GM23338 (cell line): Measurements from ENCODE around the gene DCAF7. TPM values are rescaled to one million over a fixed set of nuclear protein-coding genes. Genes with fewer than 3 reads are reported as not detected.

Experiments
- ATAC-seq: fragments of 200-7000 bp; cut with Tn5 transposase; 3 replicates; pipeline ENCODE4 v1.9.1; 2020
- DNase-seq: peaks from one replicate; pipeline ENCODE4 v3.0.0-alpha.2; 2015; ENCODE audit warnings: low spot score
- H2AFZ ChIP-seq: fragments of 200-600 bp; sonication (generic); 2 replicates; pipeline ENCODE4 v1.8.0; 2016; ENCODE audit warnings: antibody characterized with exemption, mild to moderate bottlenecking, moderate library complexity
- H3F3A ChIP-seq: fragments of 200-600 bp; sonication (generic); replicated peaks from 2 replicates; pipeline ENCODE4 v1.8.0; 2017; ENCODE audit warnings: antibody characterized with exemption, mixed run types, low read depth
- H3K27ac ChIP-seq: fragments of 200-600 bp; sonication (generic); 2 replicates; pipeline ENCODE4 v1.6.1; 2016; ENCODE audit warnings: low read depth
- H3K27me3 ChIP-seq: fragments of 200-600 bp; sonication (generic); 2 replicates; pipeline ENCODE4 v1.8.0; 2016; ENCODE audit warnings: mild to moderate bottlenecking, mixed run types, moderate library complexity; ENCODE audit not compliant: insufficient read depth
- H3K36me3 ChIP-seq: fragments of 200-600 bp; sonication (generic); 2 replicates; pipeline ENCODE4 v1.8.0; 2016; ENCODE audit warnings: mild to moderate bottlenecking; ENCODE audit not compliant: insufficient read depth
- H3K4me1 ChIP-seq: fragments of 200-600 bp; sonication (generic); 2 replicates; pipeline ENCODE4 v1.8.0; 2016; ENCODE audit warnings: mild to moderate bottlenecking, moderate library complexity; ENCODE audit not compliant: insufficient read depth
- H3K4me2 ChIP-seq: fragments of 200-600 bp; sonication (generic); 2 replicates; pipeline ENCODE4 v1.7.1; 2017; ENCODE audit warnings: mixed run types
- H3K4me3 ChIP-seq: fragments of 200-600 bp; sonication (generic); 2 replicates; pipeline ENCODE4 v1.6.1; 2016; ENCODE audit warnings: mixed run types
- H3K79me2 ChIP-seq: fragments of 200-600 bp; sonication (generic); replicated peaks from 2 replicates; pipeline ENCODE4 v1.8.0; 2017; ENCODE audit warnings: mild to moderate bottlenecking; ENCODE audit not compliant: insufficient read depth
- H3K9me2 ChIP-seq: fragments of 200-600 bp; sonication (generic); 2 replicates; pipeline ENCODE4 v1.8.0; 2017; ENCODE audit not compliant: insufficient read depth
- H4K20me1 ChIP-seq: fragments of 200-600 bp; sonication (generic); replicated peaks from 2 replicates; pipeline ENCODE4 v1.8.0; 2017; ENCODE audit warnings: mild to moderate bottlenecking; ENCODE audit not compliant: insufficient read depth
- H3K27ac Mint-ChIP-seq: 2 replicates; pipeline ENCODE4 v1.8.0; 2020; ENCODE audit warnings: inconsistent platforms, mild to moderate bottlenecking, moderate library complexity, mixed read lengths
- H3K27me3 Mint-ChIP-seq: 3 replicates; pipeline ENCODE4 v1.8.0; 2022; ENCODE audit warnings: low read depth, mild to moderate bottlenecking, moderate library complexity, mixed read lengths, inconsistent platforms; ENCODE audit not compliant: insufficient read depth, poor library complexity
- H3K36me3 Mint-ChIP-seq: 3 replicates; pipeline ENCODE4 v1.8.0; 2021; ENCODE audit warnings: low read depth, mild to moderate bottlenecking, inconsistent platforms, moderate library complexity, mixed read lengths
- H3K4me1 Mint-ChIP-seq: 3 replicates; pipeline ENCODE4 v1.8.0; 2020; ENCODE audit warnings: mild to moderate bottlenecking, inconsistent platforms, mixed read lengths
- H3K4me3 Mint-ChIP-seq: 3 replicates; pipeline ENCODE4 v1.8.0; 2021; ENCODE audit warnings: moderate library complexity, mild to moderate bottlenecking, inconsistent platforms, mixed read lengths
- H3K9me3 Mint-ChIP-seq: 3 replicates; pipeline ENCODE4 v1.8.0; 2020; ENCODE audit warnings: moderate library complexity, mild to moderate bottlenecking, inconsistent platforms, mixed read lengths
- CREB1 ChIP-seq: fragments of 250-450 bp; sonication (Bioruptor Pico); IDR thresholded peaks from 2 replicates; pipeline ENCODE4 v1.5.0; 2020; ENCODE audit warnings: low read depth, mild to moderate bottlenecking, moderate library complexity
- EZH2 ChIP-seq: fragments of 200-600 bp; sonication (generic); IDR thresholded peaks from one replicate; pipeline ENCODE4 v1.8.0; 2017; ENCODE audit warnings: antibody characterized with exemption, mild to moderate bottlenecking, low read depth; ENCODE audit not compliant: unreplicated experiment
- EZH2phosphoT487 ChIP-seq: fragments of 200-600 bp; sonication (generic); IDR thresholded peaks from one replicate; pipeline ENCODE4 v1.8.1; 2018; ENCODE audit warnings: antibody characterized with exemption; ENCODE audit not compliant: unreplicated experiment
- JUNB ChIP-seq: IDR thresholded peaks from one replicate; pipeline ENCODE4 v1.6.1; 2016; ENCODE audit warnings: antibody characterized with exemption; ENCODE audit not compliant: unreplicated experiment
- NANOG ChIP-seq: IDR thresholded peaks from 2 replicates; pipeline ENCODE4 v1.6.1; 2016; ENCODE audit warnings: antibody characterized with exemption, borderline replicate concordance
- ZNF114 ChIP-seq: fragments of 250-450 bp; sonication (Bioruptor Pico); IDR thresholded peaks from 2 replicates; pipeline ENCODE4 v1.5.0; 2020; ENCODE audit warnings: mild to moderate bottlenecking, moderate library complexity
- ZNF331 ChIP-seq: fragments of 250-450 bp; sonication (Bioruptor Pico); IDR thresholded peaks from 2 replicates; pipeline ENCODE4 v1.5.0; 2020; ENCODE audit warnings: low read depth, mild to moderate bottlenecking, moderate library complexity
- polyA plus RNA-seq: library from polyadenylated mRNA; unstranded; fragments of >200 nt; fragmentation: Nextera tagmentation; extraction: Ambion mirVana; gene quantifications from 2 replicates; pipeline ENCODE4 v1.2.1, GENCODE V29; 2016
- total RNA-seq: library from RNA; depleted of rRNA; stranded (reverse); fragments of >200 nt; shearing (Covaris generic); gene quantifications from 2 replicates; pipeline ENCODE4 v1.2.3, GENCODE V29; 2014
- TF ChIP-seq, protein P1 (sequence below), 2 experiments: fragments of 200-600 bp in 1 of 2; sonication (generic) in 1 of 2; conservative IDR thresholded peaks; 2 replicates each; pipeline versions ENCODE4 v1.5.1 to v1.6.1; 2016 to 2017; ENCODE audit warnings: antibody characterized with exemption in 2 of 2, low read depth in 2 of 2, mild to moderate bottlenecking in 2 of 2, moderate library complexity in 1 of 2
- TF ChIP-seq, protein P2 (sequence below): IDR thresholded peaks from 2 replicates; pipeline ENCODE4 v1.6.1; 2016; ENCODE audit warnings: antibody characterized with exemption
- TF ChIP-seq, protein P3 (sequence below): IDR thresholded peaks from one replicate; pipeline ENCODE4 v1.6.1; 2018; ENCODE audit warnings: antibody characterized with exemption; ENCODE audit not compliant: unreplicated experiment
- TF ChIP-seq, protein P4 (sequence below): fragments of 250-450 bp; sonication (Bioruptor Pico); IDR thresholded peaks from 2 replicates; pipeline ENCODE4 v1.5.0; 2020; ENCODE audit warnings: mild to moderate bottlenecking, moderate library complexity

Gene DCAF7
- total and polyA plus RNA-seq, 2 experiments from 2014 or later, result 31.3 to 60.1 TPM

DNA sequence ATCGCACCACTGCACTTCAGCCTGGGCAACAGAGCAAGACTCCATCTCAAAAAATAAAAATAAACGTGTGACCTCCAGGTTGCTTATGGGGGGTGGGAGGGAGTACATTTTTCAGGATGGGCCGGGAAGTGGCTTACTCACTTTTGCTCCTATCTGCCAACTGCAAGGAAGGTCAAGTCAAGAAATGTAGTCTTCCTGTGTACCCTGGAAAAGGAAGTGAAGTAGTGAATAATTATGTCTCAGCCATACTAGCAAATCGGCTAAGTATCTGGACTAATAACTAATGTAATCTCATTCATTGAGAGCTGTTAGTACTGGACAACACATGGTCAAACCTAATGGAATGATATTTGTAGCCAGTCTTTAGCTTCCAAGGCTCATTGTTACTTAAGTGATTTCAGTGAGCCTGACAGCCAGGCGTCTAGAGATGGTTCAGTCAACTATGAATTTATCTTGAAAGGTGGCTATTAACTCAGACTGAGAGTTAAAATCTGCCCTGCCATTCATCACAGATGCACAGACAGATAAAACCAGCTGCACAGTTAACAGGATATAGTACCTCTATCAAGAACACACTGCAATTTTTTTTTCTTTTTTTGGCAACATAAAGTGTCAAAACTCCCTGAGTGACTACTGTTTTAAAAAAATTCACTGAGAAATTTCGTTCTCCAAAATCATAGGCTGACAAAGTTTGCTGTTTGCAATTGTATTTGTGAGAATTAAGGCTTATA, 46.7 kb downstream of the DCAF7 start (continued):
- TF ChIP-seq, protein P1, sequence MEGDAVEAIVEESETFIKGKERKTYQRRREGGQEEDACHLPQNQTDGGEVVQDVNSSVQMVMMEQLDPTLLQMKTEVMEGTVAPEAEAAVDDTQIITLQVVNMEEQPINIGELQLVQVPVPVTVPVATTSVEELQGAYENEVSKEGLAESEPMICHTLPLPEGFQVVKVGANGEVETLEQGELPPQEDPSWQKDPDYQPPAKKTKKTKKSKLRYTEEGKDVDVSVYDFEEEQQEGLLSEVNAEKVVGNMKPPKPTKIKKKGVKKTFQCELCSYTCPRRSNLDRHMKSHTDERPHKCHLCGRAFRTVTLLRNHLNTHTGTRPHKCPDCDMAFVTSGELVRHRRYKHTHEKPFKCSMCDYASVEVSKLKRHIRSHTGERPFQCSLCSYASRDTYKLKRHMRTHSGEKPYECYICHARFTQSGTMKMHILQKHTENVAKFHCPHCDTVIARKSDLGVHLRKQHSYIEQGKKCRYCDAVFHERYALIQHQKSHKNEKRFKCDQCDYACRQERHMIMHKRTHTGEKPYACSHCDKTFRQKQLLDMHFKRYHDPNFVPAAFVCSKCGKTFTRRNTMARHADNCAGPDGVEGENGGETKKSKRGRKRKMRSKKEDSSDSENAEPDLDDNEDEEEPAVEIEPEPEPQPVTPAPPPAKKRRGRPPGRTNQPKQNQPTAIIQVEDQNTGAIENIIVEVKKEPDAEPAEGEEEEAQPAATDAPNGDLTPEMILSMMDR (conservative IDR thresholded peaks at IDR 0.05; ENCODE audit: low read depth in 2 of 2), result no peak
- no peak for TF ChIP-seq EZH2
- no peak for TF ChIP-seq EZH2phosphoT487
- TF ChIP-seq ZNF114 (CRISPR knock-in tag), result no peak
- no peak for TF ChIP-seq CREB1 (CRISPR knock-in tag)
- TF ChIP-seq NANOG, result no peak
- TF ChIP-seq, protein P2, sequence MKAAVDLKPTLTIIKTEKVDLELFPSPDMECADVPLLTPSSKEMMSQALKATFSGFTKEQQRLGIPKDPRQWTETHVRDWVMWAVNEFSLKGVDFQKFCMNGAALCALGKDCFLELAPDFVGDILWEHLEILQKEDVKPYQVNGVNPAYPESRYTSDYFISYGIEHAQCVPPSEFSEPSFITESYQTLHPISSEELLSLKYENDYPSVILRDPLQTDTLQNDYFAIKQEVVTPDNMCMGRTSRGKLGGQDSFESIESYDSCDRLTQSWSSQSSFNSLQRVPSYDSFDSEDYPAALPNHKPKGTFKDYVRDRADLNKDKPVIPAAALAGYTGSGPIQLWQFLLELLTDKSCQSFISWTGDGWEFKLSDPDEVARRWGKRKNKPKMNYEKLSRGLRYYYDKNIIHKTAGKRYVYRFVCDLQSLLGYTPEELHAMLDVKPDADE, result no peak
- TF ChIP-seq, protein P3, sequence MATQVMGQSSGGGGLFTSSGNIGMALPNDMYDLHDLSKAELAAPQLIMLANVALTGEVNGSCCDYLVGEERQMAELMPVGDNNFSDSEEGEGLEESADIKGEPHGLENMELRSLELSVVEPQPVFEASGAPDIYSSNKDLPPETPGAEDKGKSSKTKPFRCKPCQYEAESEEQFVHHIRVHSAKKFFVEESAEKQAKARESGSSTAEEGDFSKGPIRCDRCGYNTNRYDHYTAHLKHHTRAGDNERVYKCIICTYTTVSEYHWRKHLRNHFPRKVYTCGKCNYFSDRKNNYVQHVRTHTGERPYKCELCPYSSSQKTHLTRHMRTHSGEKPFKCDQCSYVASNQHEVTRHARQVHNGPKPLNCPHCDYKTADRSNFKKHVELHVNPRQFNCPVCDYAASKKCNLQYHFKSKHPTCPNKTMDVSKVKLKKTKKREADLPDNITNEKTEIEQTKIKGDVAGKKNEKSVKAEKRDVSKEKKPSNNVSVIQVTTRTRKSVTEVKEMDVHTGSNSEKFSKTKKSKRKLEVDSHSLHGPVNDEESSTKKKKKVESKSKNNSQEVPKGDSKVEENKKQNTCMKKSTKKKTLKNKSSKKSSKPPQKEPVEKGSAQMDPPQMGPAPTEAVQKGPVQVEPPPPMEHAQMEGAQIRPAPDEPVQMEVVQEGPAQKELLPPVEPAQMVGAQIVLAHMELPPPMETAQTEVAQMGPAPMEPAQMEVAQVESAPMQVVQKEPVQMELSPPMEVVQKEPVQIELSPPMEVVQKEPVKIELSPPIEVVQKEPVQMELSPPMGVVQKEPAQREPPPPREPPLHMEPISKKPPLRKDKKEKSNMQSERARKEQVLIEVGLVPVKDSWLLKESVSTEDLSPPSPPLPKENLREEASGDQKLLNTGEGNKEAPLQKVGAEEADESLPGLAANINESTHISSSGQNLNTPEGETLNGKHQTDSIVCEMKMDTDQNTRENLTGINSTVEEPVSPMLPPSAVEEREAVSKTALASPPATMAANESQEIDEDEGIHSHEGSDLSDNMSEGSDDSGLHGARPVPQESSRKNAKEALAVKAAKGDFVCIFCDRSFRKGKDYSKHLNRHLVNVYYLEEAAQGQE, result no peak

DNA sequence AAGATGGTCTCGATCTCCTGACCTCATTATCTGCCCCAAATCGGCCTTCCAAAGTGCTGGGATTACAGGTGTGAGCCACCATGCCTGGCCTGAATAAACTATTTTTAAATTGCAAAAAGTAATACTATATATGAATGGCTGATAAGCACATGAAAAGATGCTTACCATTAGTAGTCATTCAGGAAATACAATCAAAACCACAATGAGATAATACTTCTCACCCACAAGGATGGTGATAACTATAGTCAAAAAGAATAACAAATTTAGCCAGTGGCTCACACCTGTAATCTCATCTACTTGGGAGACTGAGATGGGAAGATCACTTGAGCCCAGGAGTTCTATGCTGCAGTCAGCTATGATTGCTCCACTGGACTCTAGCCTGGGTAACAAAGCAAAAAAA, 48.0 kb downstream of the DCAF7 start:
- H3F3A ChIP-seq, result no peaks in the 10 kb centered on the region
- H2AFZ ChIP-seq, result no peak overlapping the region
- peaks cover 3% of the 10 kb centered on the region; the same call in 1 of the 2 replicates for H3K36me3 ChIP-seq
- no peaks in the 10 kb centered on the region for H3K36me3 Mint-ChIP-seq
- H3K4me3 ChIP-seq, result no peak overlapping the region
- H3K4me1 Mint-ChIP-seq, result peaks cover 8% of the 10 kb centered on the region; the same call in 2 of the 3 replicates
- TF ChIP-seq EZH2 (no peak), ZNF331 (no peak), ZNF114 (CRISPR knock-in tag) (no peak), NANOG (no peak), JUNB (no peak)
- TF ChIP-seq, protein P4, sequence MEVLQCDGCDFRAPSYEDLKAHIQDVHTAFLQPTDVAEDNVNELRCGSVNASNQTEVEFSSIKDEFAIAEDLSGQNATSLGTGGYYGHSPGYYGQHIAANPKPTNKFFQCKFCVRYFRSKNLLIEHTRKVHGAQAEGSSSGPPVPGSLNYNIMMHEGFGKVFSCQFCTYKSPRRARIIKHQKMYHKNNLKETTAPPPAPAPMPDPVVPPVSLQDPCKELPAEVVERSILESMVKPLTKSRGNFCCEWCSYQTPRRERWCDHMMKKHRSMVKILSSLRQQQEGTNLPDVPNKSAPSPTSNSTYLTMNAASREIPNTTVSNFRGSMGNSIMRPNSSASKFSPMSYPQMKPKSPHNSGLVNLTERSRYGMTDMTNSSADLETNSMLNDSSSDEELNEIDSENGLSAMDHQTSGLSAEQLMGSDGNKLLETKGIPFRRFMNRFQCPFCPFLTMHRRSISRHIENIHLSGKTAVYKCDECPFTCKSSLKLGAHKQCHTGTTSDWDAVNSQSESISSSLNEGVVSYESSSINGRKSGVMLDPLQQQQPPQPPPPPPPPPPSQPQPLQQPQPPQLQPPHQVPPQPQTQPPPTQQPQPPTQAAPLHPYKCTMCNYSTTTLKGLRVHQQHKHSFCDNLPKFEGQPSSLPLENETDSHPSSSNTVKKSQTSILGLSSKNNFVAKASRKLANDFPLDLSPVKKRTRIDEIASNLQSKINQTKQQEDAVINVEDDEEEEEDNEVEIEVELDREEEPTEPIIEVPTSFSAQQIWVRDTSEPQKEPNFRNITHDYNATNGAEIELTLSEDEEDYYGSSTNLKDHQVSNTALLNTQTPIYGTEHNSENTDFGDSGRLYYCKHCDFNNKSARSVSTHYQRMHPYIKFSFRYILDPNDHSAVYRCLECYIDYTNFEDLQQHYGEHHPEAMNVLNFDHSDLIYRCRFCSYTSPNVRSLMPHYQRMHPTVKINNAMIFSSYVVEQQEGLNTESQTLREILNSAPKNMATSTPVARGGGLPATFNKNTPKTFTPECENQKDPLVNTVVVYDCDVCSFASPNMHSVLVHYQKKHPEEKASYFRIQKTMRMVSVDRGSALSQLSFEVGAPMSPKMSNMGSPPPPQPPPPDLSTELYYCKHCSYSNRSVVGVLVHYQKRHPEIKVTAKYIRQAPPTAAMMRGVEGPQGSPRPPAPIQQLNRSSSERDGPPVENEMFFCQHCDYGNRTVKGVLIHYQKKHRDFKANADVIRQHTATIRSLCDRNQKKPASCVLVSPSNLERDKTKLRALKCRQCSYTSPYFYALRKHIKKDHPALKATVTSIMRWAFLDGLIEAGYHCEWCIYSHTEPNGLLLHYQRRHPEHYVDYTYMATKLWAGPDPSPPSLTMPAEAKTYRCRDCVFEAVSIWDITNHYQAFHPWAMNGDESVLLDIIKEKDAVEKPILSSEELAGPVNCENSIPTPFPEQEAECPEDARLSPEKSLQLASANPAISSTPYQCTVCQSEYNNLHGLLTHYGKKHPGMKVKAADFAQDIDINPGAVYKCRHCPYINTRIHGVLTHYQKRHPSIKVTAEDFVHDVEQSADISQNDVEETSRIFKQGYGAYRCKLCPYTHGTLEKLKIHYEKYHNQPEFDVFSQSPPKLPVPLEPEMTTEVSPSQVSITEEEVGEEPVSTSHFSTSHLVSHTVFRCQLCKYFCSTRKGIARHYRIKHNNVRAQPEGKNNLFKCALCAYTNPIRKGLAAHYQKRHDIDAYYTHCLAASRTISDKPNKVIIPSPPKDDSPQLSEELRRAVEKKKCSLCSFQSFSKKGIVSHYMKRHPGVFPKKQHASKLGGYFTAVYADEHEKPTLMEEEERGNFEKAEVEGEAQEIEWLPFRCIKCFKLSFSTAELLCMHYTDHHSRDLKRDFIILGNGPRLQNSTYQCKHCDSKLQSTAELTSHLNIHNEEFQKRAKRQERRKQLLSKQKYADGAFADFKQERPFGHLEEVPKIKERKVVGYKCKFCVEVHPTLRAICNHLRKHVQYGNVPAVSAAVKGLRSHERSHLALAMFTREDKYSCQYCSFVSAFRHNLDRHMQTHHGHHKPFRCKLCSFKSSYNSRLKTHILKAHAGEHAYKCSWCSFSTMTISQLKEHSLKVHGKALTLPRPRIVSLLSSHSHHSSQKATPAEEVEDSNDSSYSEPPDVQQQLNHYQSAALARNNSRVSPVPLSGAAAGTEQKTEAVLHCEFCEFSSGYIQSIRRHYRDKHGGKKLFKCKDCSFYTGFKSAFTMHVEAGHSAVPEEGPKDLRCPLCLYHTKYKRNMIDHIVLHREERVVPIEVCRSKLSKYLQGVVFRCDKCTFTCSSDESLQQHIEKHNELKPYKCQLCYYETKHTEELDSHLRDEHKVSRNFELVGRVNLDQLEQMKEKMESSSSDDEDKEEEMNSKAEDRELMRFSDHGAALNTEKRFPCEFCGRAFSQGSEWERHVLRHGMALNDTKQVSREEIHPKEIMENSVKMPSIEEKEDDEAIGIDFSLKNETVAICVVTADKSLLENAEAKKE (CRISPR knock-in tag), result no peak
- H3K9me3 Mint-ChIP-seq, result no peaks in the 10 kb centered on the region
- no peaks in the 10 kb centered on the region for H3K27me3 ChIP-seq
- H3K27ac Mint-ChIP-seq, result no peak overlapping the region
- H3K4me3 Mint-ChIP-seq, result no peak overlapping the region
- ATAC-seq (no peak), DNase-seq (no peak)
- H3K27me3 Mint-ChIP-seq, result peaks cover 9% of the 10 kb centered on the region
- H3K4me1 ChIP-seq, result peaks cover 6% of the 10 kb centered on the region; the same call in 1 of the 2 replicates
- H4K20me1 ChIP-seq, result no peaks in the 10 kb centered on the region
- H3K79me2 ChIP-seq, result peaks cover 4% of the 10 kb centered on the region; the same call in 1 of the 2 replicates
- H3K27ac ChIP-seq, result no peak overlapping the region
- no peak overlapping the region for H3K4me2 ChIP-seq
- H3K9me2 ChIP-seq, result no peaks in the 10 kb centered on the region
